ENCODE data around the gene BCO1. TPM values are rescaled to one million over a fixed set of nuclear protein-coding genes. Genes with fewer than 3 reads are reported as not detected.

BCO1 gene
- total and polyA plus RNA-seq, 11 donors = 0.70 to 0.75 TPM; not detected in 9

DNA sequence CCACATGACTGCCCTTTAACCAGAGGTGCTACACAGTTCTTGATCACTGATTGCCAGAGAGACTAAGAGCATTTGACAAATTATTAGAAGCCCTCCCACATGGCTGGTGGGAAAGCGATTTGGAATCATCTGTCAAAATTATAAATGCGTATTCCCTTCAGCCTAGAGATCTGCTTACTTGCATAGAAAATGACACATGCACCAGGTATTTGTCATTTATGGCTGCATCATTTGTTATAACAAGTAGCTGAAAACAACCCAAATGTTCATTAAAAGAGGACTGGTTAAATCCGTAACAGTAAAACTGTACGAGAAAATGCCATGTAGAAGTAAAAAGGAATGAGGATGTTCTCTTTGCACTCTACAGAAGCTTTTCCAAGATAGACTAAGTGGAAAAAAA, 21.4 kb downstream of the BCO1 start:
- WGBS, 4 donors = 87 to 92% (median 90%) methylated on average over 4 of the region's 4 CpGs
- DNase-seq (no peak), ATAC-seq (no peak)
- no peaks in the 10 kb centered on the region for H3K36me3 ChIP-seq
- TF ChIP-seq POLR2A (IDR thresholded peaks at IDR 0.05) = no peak
- TF ChIP-seq, protein P1, sequence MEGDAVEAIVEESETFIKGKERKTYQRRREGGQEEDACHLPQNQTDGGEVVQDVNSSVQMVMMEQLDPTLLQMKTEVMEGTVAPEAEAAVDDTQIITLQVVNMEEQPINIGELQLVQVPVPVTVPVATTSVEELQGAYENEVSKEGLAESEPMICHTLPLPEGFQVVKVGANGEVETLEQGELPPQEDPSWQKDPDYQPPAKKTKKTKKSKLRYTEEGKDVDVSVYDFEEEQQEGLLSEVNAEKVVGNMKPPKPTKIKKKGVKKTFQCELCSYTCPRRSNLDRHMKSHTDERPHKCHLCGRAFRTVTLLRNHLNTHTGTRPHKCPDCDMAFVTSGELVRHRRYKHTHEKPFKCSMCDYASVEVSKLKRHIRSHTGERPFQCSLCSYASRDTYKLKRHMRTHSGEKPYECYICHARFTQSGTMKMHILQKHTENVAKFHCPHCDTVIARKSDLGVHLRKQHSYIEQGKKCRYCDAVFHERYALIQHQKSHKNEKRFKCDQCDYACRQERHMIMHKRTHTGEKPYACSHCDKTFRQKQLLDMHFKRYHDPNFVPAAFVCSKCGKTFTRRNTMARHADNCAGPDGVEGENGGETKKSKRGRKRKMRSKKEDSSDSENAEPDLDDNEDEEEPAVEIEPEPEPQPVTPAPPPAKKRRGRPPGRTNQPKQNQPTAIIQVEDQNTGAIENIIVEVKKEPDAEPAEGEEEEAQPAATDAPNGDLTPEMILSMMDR (IDR thresholded peaks at IDR 0.05) = no peak
- H3K4me1 ChIP-seq = peaks cover 0 to 12% (median 0%) of the 10 kb centered on the region in 12 donors
- no peak overlapping the region for H3K27ac ChIP-seq
- no peaks in the 10 kb centered on the region for H3K27me3 ChIP-seq
- intact Hi-C loops (cut with DNase I) = loop anchor here in 3 of 10 donors (5.0 to 10.0 kb wide), 2 partner anchors 55 to 462 kb away; partner anchors contain the start of gene GAN (in 2 of the 3)
- H3K4me3 ChIP-seq = no peak overlapping the region
- no peaks in the 10 kb centered on the region for H3K9me3 ChIP-seq

DNA sequence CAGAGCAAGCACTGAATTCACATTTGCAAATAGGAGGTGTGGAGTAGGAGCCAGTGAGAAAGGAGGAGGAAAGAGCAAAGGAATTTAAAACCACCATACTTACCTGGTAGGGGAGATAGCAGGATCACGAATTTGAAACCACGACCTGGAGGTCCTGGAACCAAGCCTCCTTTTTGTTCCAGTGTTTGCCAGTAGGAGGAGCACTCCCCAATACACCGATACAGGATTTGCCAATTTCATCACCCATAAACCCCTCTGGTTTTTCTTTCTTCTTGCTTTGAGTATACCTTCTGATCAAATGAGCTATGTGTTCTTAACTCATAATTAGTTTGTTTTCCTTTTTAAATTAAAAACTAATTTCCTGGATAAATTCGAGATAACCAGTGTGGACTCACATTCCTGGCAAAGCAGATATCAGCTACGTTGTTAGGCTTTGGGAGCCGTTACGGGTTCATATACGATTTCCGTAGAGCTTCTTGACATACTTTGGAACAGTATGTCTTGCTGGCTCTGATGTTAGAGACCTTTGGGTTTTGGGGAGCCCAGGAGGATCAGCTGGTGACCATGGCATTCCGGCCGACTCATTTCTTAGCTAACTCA, 22.7 kb downstream of the BCO1 start:
- TF ChIP-seq POLR2A (IDR thresholded peaks at IDR 0.05) = no peak
- TF ChIP-seq, protein P1 (IDR thresholded peaks at IDR 0.05) = peak; percentile 34 to 66 (median 54)
- no peak for DNase-seq
- intact Hi-C loops (cut with DNase I) = loop anchor here in 3 of 10 donors (5.0 to 10.0 kb wide), 2 partner anchors 54 to 461 kb away; partner anchors contain the start of gene GAN (in 2 of the 3)
- H3K9me3 ChIP-seq = no peaks in the 10 kb centered on the region
- WGBS, 4 donors = 69 to 79% (median 73%) methylated on average over 11 of the region's 11 CpGs
- peaks cover 0 to 17% (median 2%) of the 10 kb centered on the region in 12 donors for H3K4me1 ChIP-seq
- no peak overlapping the region for H3K4me3 ChIP-seq
- ATAC-seq = no peak
- no peaks in the 10 kb centered on the region for H3K36me3 ChIP-seq
- H3K27ac ChIP-seq = no peak overlapping the region
- H3K27me3 ChIP-seq = no peaks in the 10 kb centered on the region

DNA sequence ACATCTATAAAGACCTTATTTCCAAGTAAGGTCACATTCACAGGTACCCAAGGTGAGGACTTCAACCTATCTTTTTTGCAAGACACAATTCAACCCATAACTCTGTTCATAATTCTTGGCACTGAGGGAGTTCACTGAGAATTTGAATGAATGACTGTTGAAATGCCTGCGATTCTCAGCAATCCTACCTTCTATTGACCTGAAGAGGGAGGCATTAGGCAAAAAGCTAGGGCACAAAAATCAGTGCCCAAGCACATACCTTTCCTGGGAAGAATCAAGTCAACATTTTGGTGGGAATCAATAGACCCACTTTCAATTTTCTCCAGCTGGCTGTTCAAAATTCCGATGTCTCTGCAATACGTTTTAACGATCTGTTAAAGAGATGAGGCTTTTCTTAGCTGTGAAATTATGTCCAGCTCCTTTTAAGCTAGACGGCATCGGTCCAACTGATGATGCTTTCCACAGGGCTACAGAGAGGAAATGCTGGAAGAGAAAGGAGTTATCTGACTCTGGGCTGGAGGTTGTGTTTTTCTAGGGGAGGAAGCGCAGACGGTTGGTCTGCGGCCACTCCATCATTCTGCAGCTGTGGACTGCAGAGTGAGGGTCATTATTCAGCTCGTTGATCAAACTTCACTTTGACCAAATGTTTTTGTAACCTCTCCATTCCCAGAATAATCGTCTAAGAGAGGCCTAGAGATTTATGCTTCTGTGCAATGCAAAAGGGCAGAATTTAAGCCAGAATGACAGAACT, 25.2 kb downstream of the BCO1 start:
- Histone ChIP-seq H3K9me3 (no peaks in the 10 kb centered on the region), H3K27ac (peak overlapping the region in 1 of 12 donors; percentile 58), H3K36me3 (no peaks in the 10 kb centered on the region), H3K4me1 (peaks cover 0 to 25% (median 8%) of the 10 kb centered on the region in 12 donors), H3K27me3 (no peaks in the 10 kb centered on the region), H3K4me3 (no peak overlapping the region)
- WGBS, 4 donors = 36 to 60% (median 45%) methylated on average over 11 of the region's 11 CpGs
- no peak for TF ChIP-seq POLR2A (IDR thresholded peaks at IDR 0.05)
- TF ChIP-seq, protein P1 (IDR thresholded peaks at IDR 0.05) = no peak
- ATAC-seq (no peak), DNase-seq (peak in 1 of 5 donors; percentile 14)
- intact Hi-C loops (cut with DNase I) = loop anchor here in 3 of 10 donors (5.0 to 10.0 kb wide), 2 partner anchors 51 to 459 kb away; partner anchors contain the start of gene GAN (in 2 of the 3)

DNA sequence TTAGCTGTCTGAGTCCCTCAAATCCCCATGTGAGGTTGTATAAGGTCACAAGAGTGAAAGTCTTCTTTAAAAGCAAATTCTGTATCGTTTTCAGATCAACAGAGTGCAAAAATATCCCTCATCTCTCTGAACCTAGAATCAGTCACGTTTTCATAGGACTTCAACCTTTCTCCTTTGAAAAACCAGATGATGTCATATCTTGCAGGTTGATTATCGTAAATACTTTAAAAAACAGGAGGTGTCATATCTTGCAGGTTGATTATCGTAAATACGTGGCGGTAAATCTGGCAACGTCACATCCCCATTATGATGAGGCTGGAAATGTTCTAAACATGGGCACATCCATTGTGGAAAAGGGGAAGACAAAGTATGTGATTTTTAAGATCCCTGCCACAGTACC, 25.9 kb downstream of the BCO1 start:
- no peak for TF ChIP-seq POLR2A (IDR thresholded peaks at IDR 0.05)
- TF ChIP-seq, protein P1 (IDR thresholded peaks at IDR 0.05) = no peak
- H3K4me3 ChIP-seq = no peak overlapping the region
- peaks cover 0 to 25% (median 8%) of the 10 kb centered on the region in 12 donors for H3K4me1 ChIP-seq
- H3K27ac ChIP-seq = peak overlapping the region in 1 of 12 donors; percentile 58
- intact Hi-C loops (cut with DNase I) = loop anchor here in 3 of 10 donors (5.0 to 10.0 kb wide), 2 partner anchors 50 to 458 kb away; partner anchors contain the start of gene GAN (in 2 of the 3)
- H3K9me3 ChIP-seq = no peaks in the 10 kb centered on the region
- no peaks in the 10 kb centered on the region for H3K27me3 ChIP-seq
- WGBS, 4 donors = 82 to 88% (median 86%) methylated on average over 7 of the region's 7 CpGs
- no peaks in the 10 kb centered on the region for H3K36me3 ChIP-seq
- ATAC-seq (no peak), DNase-seq (no peak)

Data from heart left ventricle (tissue), 16 donors.